C4-2B (cell line): ENCODE measurements around the gene CACNB2.

Source experiments
- ZFX ChIP-seq: fragments of 450-650 bp; IDR thresholded peaks from 2 replicates; pipeline ENCODE4 v1.6.1; 2017
- TF ChIP-seq, protein P1 (sequence below): fragments of 450-650 bp; conservative IDR thresholded peaks from 2 replicates; pipeline ENCODE4 v1.5.1; 2017; ENCODE audit warnings: mild to moderate bottlenecking

DNA sequence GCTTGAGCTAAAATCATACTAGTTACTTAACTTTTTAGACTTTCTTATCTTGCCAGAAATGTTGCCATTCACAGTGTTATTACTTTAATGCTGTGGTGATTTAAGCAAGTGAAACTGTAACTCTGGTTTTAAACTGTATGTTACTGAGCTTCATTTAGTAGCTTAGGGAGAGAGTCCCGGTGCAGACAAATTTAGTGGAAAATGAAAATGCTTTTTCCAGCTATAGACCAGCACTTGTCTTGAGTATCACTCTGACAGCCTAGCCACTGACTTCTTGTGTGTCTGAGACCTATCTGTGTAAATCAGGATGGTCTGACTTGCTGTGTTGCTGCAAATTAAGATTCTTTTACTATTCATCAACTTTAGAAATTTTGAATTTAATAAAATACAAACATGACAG lies 200.8 kb downstream of the CACNB2 start:
- TF ChIP-seq, protein P1, sequence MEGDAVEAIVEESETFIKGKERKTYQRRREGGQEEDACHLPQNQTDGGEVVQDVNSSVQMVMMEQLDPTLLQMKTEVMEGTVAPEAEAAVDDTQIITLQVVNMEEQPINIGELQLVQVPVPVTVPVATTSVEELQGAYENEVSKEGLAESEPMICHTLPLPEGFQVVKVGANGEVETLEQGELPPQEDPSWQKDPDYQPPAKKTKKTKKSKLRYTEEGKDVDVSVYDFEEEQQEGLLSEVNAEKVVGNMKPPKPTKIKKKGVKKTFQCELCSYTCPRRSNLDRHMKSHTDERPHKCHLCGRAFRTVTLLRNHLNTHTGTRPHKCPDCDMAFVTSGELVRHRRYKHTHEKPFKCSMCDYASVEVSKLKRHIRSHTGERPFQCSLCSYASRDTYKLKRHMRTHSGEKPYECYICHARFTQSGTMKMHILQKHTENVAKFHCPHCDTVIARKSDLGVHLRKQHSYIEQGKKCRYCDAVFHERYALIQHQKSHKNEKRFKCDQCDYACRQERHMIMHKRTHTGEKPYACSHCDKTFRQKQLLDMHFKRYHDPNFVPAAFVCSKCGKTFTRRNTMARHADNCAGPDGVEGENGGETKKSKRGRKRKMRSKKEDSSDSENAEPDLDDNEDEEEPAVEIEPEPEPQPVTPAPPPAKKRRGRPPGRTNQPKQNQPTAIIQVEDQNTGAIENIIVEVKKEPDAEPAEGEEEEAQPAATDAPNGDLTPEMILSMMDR, result no peak
- no peak for TF ChIP-seq ZFX
